ENCODE results near the gene GLS.

- TF ChIP-seq CTCF (IDR thresholded peaks at IDR 0.05; ENCODE audit: extremely low read depth in 1 of 2, insufficient read depth in 1 of 2, low read depth in 1 of 2, low read length in 2 of 2) = no peak
- TF ChIP-seq FOS (IDR thresholded peaks at IDR 0.05; ENCODE audit: borderline replicate concordance, insufficient read depth, low read length) = no peak
- no peak for TF ChIP-seq POLR2A (IDR thresholded peaks at IDR 0.05; ENCODE audit: low read depth, low read length)
- TF ChIP-seq POLR2AphosphoS5 (IDR thresholded peaks at IDR 0.05; ENCODE audit: insufficient read depth, low read depth, low read length) = no peak
- TF ChIP-seq EZH2 (IDR thresholded peaks at IDR 0.05; ENCODE audit: borderline replicate concordance, low read depth, low read length, severe bottlenecking) = no peak
- TF ChIP-seq MYC (IDR thresholded peaks at IDR 0.05; ENCODE audit: low read depth, low read length) = no peak
- TF ChIP-seq JUN (IDR thresholded peaks at IDR 0.05; ENCODE audit: borderline replicate concordance, insufficient read depth, insufficient read length, low read depth) = no peak
Measured at GRCh38 chr2:191010887-191011885, 130.6 kb downstream of the GLS start.

Data from endothelial cell of umbilical vein (primary cell).